Measurements from ENCODE around the gene GRIK2. TPM values are rescaled to one million over a fixed set of nuclear protein-coding genes. Genes with fewer than 3 reads are reported as not detected.

GRIK2 gene
- total and polyA plus RNA-seq, 5 donors from 2014 or later: not detected

DNA sequence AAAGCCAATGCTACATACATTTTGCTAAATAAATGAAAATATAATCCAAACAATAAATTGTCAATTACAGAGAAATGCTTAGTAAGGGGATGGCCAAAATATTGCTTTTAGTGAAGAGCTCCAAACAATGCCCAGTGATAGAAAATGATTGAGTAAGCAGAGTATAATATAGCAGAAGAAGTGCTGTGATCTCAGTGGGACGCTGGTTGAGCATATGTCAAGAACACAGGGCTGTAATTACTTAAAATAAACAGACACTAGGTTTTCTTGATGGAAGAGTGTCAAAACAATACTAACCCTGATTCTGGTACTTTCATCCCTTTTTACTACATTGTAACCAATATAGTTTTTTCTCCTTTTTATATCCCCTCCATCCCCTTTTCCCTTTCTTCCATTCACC, 150.3 kb downstream of the GRIK2 start:
- H3K4me3 ChIP-seq (ENCODE audit: low read depth, low read length): no peak overlapping the region
- no peaks in the 10 kb centered on the region for H3K9me3 ChIP-seq (ENCODE audit: control insufficient read depth in 2 of 2, low read length in 2 of 2)
- H3K4me1 Mint-ChIP-seq: no peaks in the 10 kb centered on the region
- H3K36me3 ChIP-seq (ENCODE audit: control insufficient read depth, insufficient read depth, low read length): no peaks in the 10 kb centered on the region
- no peaks in the 10 kb centered on the region for H3K27me3 ChIP-seq (ENCODE audit: control insufficient read depth, insufficient read depth, low read length)
- DNase-seq: no peak
- no peak overlapping the region for H3K27ac Mint-ChIP-seq
- H3K4me3 Mint-ChIP-seq: no peak overlapping the region
- peaks cover 0 to 13% (median 6%) of the 10 kb centered on the region in 7 donors for H3K9me3 Mint-ChIP-seq
- no peaks in the 10 kb centered on the region for H3K36me3 Mint-ChIP-seq
- no peaks in the 10 kb centered on the region for H3K27me3 Mint-ChIP-seq
- no peaks in the 10 kb centered on the region for H3K4me1 ChIP-seq (ENCODE audit: control insufficient read depth, insufficient read depth, low read length, poor library complexity, severe bottlenecking)
- no peak for ATAC-seq (ENCODE audit: low read depth in 2 of 2)
- no peak overlapping the region for H3K27ac ChIP-seq (ENCODE audit: insufficient read depth, low read length, poor library complexity, severe bottlenecking)

DNA sequence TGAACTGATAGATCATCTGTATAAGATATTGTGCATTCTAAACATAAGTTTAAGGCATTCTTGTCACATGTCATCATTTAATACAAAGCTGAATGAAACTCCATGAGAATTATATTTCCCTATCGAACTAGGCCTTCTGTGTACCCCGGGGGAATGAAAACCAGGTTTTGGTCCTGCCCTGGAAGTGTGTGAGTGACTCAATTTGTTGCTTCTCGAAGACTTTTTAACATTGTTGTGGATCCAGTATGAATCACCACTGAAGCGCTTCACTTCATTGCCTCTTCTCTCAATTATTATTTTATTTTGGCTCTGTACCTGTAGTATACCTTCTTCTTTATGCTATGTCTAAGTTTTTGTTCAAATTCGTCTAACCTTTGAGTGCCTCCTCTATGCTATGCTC, 150.8 kb downstream of the GRIK2 start:
- ATAC-seq (ENCODE audit: low read depth in 2 of 2) (no peak), DNase-seq (no peak)
- Histone ChIP-seq H3K27me3 (ENCODE audit: control insufficient read depth, insufficient read depth, low read length) (no peaks in the 10 kb centered on the region), H3K36me3 (ENCODE audit: control insufficient read depth, insufficient read depth, low read length) (no peaks in the 10 kb centered on the region), H3K4me3 (ENCODE audit: low read depth, low read length) (no peak overlapping the region), H3K4me1 (ENCODE audit: control insufficient read depth, insufficient read depth, low read length, poor library complexity, severe bottlenecking) (no peaks in the 10 kb centered on the region), H3K9me3 (ENCODE audit: control insufficient read depth in 2 of 2, low read length in 2 of 2) (no peaks in the 10 kb centered on the region), H3K27ac (ENCODE audit: insufficient read depth, low read length, poor library complexity, severe bottlenecking) (no peak overlapping the region)
- Mint-ChIP-seq H3K4me1 (no peaks in the 10 kb centered on the region), H3K27ac (no peak overlapping the region), H3K9me3 (peaks cover 2 to 18% (median 6%) of the 10 kb centered on the region in 7 donors), H3K4me3 (no peak overlapping the region), H3K36me3 (no peaks in the 10 kb centered on the region), H3K27me3 (no peaks in the 10 kb centered on the region)

DNA sequence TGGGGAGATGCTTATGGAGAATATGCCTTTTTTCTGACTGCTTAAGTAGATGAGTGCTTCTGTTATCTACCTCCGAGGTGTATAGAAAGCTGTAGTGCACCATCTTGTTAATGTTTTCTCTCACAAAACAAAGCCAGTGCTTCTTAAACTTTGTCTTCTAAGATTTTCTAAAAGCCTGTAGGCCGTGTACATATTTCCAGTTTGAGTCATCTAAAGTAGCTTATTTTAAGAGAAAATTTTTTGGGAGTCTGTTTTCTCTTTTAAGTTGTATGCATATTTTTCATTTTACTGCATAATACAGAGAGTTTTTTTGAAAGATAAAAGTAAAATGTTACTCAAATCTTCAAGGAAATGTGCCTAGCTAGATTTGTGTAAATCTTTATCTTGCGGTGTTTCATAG, 151.7 kb downstream of the GRIK2 start:
- H3K27ac ChIP-seq (ENCODE audit: insufficient read depth, low read length, poor library complexity, severe bottlenecking): no peak overlapping the region
- Mint-ChIP-seq H3K9me3 (peaks cover 2 to 18% (median 6%) of the 10 kb centered on the region in 7 donors), H3K4me3 (no peak overlapping the region), H3K4me1 (no peaks in the 10 kb centered on the region), H3K27me3 (no peaks in the 10 kb centered on the region), H3K36me3 (no peaks in the 10 kb centered on the region), H3K27ac (no peak overlapping the region)
- no peaks in the 10 kb centered on the region for H3K4me1 ChIP-seq (ENCODE audit: control insufficient read depth, insufficient read depth, low read length, poor library complexity, severe bottlenecking)
- no peak overlapping the region for H3K4me3 ChIP-seq (ENCODE audit: low read depth, low read length)
- no peaks in the 10 kb centered on the region for H3K27me3 ChIP-seq (ENCODE audit: control insufficient read depth, insufficient read depth, low read length)
- DNase-seq (no peak), ATAC-seq (ENCODE audit: low read depth in 2 of 2) (no peak)
- H3K36me3 ChIP-seq (ENCODE audit: control insufficient read depth, insufficient read depth, low read length): no peaks in the 10 kb centered on the region
- no peaks in the 10 kb centered on the region for H3K9me3 ChIP-seq (ENCODE audit: control insufficient read depth in 2 of 2, low read length in 2 of 2)

DNA sequence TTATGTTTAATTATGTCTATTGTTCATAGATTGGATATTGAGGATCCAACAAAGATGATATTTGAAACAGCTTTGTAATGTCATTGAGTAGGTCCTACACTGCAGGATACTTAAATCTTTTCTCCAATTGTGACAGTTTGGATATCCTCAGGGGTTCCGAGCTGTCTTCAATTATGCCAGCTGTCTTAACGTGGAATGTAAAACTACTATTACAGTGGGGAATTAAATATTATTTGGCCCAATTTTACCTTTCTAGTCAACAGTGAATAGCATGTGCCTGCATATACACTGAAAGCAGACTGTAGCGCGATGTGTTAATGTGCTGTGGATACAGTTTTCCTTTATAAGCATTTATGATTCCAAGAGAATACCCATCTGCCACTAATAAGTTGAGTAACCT, 156.9 kb downstream of the GRIK2 start:
- Mint-ChIP-seq H3K4me3 (no peak overlapping the region), H3K4me1 (no peaks in the 10 kb centered on the region), H3K36me3 (no peaks in the 10 kb centered on the region), H3K9me3 (peaks cover 0 to 13% (median 6%) of the 10 kb centered on the region in 7 donors), H3K27ac (no peak overlapping the region), H3K27me3 (no peaks in the 10 kb centered on the region)
- no peaks in the 10 kb centered on the region for H3K27me3 ChIP-seq (ENCODE audit: control insufficient read depth, insufficient read depth, low read length)
- H3K36me3 ChIP-seq (ENCODE audit: control insufficient read depth, insufficient read depth, low read length): no peaks in the 10 kb centered on the region
- no peaks in the 10 kb centered on the region for H3K4me1 ChIP-seq (ENCODE audit: control insufficient read depth, insufficient read depth, low read length, poor library complexity, severe bottlenecking)
- no peak for ATAC-seq (ENCODE audit: low read depth in 2 of 2)
- H3K9me3 ChIP-seq (ENCODE audit: control insufficient read depth in 2 of 2, low read length in 2 of 2): no peaks in the 10 kb centered on the region
- no peak overlapping the region for H3K4me3 ChIP-seq (ENCODE audit: low read depth, low read length)
- H3K27ac ChIP-seq (ENCODE audit: insufficient read depth, low read length, poor library complexity, severe bottlenecking): no peak overlapping the region
- DNase-seq: no peak

DNA sequence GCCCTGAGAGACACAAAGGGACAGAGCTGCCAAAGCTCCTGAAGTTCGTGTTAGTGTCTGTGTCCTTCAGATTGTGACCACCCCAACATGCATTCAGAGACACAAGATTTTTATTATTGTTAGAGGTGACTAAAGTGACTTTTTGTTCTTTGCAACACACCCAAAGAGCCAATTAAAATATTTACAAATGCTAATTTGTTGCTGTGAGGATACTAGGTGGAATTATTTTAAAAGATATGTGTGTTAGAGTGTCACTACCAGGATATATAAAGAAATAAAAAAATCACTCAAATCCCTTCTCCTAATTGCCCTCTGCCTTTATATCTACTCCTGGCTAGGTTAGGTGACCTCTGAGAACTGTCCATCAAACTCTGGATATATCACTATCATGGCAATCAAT, 160.7 kb downstream of the GRIK2 start:
- Mint-ChIP-seq H3K27ac (no peak overlapping the region), H3K27me3 (no peaks in the 10 kb centered on the region), H3K4me3 (no peak overlapping the region), H3K36me3 (no peaks in the 10 kb centered on the region), H3K9me3 (peaks cover 0 to 10% (median 8%) of the 10 kb centered on the region in 7 donors), H3K4me1 (no peaks in the 10 kb centered on the region)
- H3K27ac ChIP-seq (ENCODE audit: insufficient read depth, low read length, poor library complexity, severe bottlenecking): no peak overlapping the region
- no peaks in the 10 kb centered on the region for H3K4me1 ChIP-seq (ENCODE audit: control insufficient read depth, insufficient read depth, low read length, poor library complexity, severe bottlenecking)
- ATAC-seq (ENCODE audit: low read depth in 2 of 2): no peak
- H3K27me3 ChIP-seq (ENCODE audit: control insufficient read depth, insufficient read depth, low read length): no peaks in the 10 kb centered on the region
- DNase-seq: no peak
- no peak overlapping the region for H3K4me3 ChIP-seq (ENCODE audit: low read depth, low read length)
- no peaks in the 10 kb centered on the region for H3K36me3 ChIP-seq (ENCODE audit: control insufficient read depth, insufficient read depth, low read length)
- H3K9me3 ChIP-seq (ENCODE audit: control insufficient read depth in 2 of 2, low read length in 2 of 2): no peaks in the 10 kb centered on the region

DNA sequence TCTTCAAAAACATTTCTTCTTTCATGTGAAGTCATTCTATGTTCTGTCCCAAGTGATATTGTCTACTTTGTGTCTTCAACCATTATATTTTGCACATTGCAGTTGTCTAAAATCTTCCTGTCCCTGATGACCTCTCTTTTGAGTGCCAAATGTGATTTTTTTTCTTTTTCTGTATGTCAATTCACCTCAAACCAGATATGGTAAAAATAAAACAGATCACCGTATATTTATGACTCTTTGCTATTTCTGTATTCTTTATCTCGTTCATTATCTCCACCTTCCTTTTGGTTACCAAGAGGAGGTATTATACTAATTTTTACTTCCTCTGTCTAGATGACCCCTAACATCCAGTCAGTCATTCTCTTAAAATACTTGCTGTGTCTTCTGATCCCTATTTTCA, 165.2 kb downstream of the GRIK2 start:
- H3K36me3 Mint-ChIP-seq: no peaks in the 10 kb centered on the region
- H3K27me3 ChIP-seq (ENCODE audit: control insufficient read depth, insufficient read depth, low read length): no peaks in the 10 kb centered on the region
- H3K4me3 Mint-ChIP-seq: no peak overlapping the region
- H3K9me3 ChIP-seq (ENCODE audit: control insufficient read depth in 2 of 2, low read length in 2 of 2): no peaks in the 10 kb centered on the region
- no peaks in the 10 kb centered on the region for H3K36me3 ChIP-seq (ENCODE audit: control insufficient read depth, insufficient read depth, low read length)
- no peaks in the 10 kb centered on the region for H3K4me1 ChIP-seq (ENCODE audit: control insufficient read depth, insufficient read depth, low read length, poor library complexity, severe bottlenecking)
- H3K4me3 ChIP-seq (ENCODE audit: low read depth, low read length): no peak overlapping the region
- DNase-seq (no peak), ATAC-seq (ENCODE audit: low read depth in 2 of 2) (no peak)
- no peaks in the 10 kb centered on the region for H3K27me3 Mint-ChIP-seq
- H3K9me3 Mint-ChIP-seq: peaks cover 0 to 18% (median 7%) of the 10 kb centered on the region in 7 donors
- no peak overlapping the region for H3K27ac ChIP-seq (ENCODE audit: insufficient read depth, low read length, poor library complexity, severe bottlenecking)
- no peak overlapping the region for H3K27ac Mint-ChIP-seq
- H3K4me1 Mint-ChIP-seq: no peaks in the 10 kb centered on the region

DNA sequence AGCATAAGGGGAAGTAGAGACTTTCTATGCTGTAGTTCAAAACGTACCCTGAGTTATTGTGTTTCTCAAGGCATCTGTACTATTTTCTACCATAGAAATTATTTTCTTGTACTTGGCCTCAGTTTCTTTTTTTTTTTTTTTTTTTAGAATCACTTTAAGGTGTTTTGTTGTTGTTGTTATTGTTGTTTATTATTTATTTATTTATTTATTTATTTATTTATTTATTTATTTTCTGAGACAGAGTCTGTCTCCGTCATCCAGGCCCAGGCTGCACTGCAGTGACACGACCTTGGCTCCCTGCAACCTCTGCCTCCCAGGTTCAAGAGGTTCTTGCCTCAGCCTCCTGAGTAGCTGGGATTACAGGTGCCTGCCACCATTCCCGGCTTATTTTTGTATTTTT, 179.1 kb downstream of the GRIK2 start:
- no peaks in the 10 kb centered on the region for H3K36me3 Mint-ChIP-seq
- no peak overlapping the region for H3K4me3 Mint-ChIP-seq
- H3K27ac Mint-ChIP-seq: no peak overlapping the region
- H3K9me3 Mint-ChIP-seq: peaks cover 0 to 11% (median 5%) of the 10 kb centered on the region in 7 donors
- H3K4me1 Mint-ChIP-seq: no peaks in the 10 kb centered on the region
- no peak overlapping the region for H3K27ac ChIP-seq (ENCODE audit: insufficient read depth, low read length, poor library complexity, severe bottlenecking)
- no peaks in the 10 kb centered on the region for H3K27me3 Mint-ChIP-seq
- DNase-seq (no peak), ATAC-seq (ENCODE audit: low read depth in 2 of 2) (no peak)
- no peaks in the 10 kb centered on the region for H3K4me1 ChIP-seq (ENCODE audit: control insufficient read depth, insufficient read depth, low read length, poor library complexity, severe bottlenecking)
- no peak overlapping the region for H3K4me3 ChIP-seq (ENCODE audit: low read depth, low read length)
- no peaks in the 10 kb centered on the region for H3K36me3 ChIP-seq (ENCODE audit: control insufficient read depth, insufficient read depth, low read length)
- no peaks in the 10 kb centered on the region for H3K9me3 ChIP-seq (ENCODE audit: control insufficient read depth in 2 of 2, low read length in 2 of 2)
- no peaks in the 10 kb centered on the region for H3K27me3 ChIP-seq (ENCODE audit: control insufficient read depth, insufficient read depth, low read length)

DNA sequence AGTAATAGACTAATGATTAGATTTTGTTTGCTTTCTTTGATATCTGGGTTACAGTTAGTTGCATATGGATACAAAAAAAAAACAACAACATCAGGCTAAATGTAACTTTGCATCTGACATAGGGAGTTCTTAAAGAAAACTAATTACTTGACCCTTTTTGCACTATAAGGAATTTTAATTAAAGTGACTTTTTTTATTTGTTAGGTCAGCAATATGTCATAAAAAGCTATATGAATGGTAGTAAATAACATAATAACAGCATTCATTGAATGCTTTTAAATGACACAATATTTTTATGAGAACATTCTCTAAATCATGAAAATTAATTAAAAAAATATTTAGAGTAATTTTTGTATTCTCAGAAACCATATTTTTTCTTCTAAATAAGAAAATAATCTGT, 183.6 kb downstream of the GRIK2 start:
- DNase-seq (no peak), ATAC-seq (ENCODE audit: low read depth in 2 of 2) (no peak)
- no peaks in the 10 kb centered on the region for H3K9me3 ChIP-seq (ENCODE audit: control insufficient read depth in 2 of 2, low read length in 2 of 2)
- no peaks in the 10 kb centered on the region for H3K36me3 ChIP-seq (ENCODE audit: control insufficient read depth, insufficient read depth, low read length)
- no peaks in the 10 kb centered on the region for H3K27me3 ChIP-seq (ENCODE audit: control insufficient read depth, insufficient read depth, low read length)
- H3K4me1 ChIP-seq (ENCODE audit: control insufficient read depth, insufficient read depth, low read length, poor library complexity, severe bottlenecking): no peaks in the 10 kb centered on the region
- Mint-ChIP-seq H3K4me1 (no peaks in the 10 kb centered on the region), H3K27me3 (no peaks in the 10 kb centered on the region), H3K36me3 (no peaks in the 10 kb centered on the region), H3K9me3 (peaks cover 0 to 14% (median 6%) of the 10 kb centered on the region in 7 donors), H3K27ac (no peak overlapping the region), H3K4me3 (no peak overlapping the region)
- no peak overlapping the region for H3K27ac ChIP-seq (ENCODE audit: insufficient read depth, low read length, poor library complexity, severe bottlenecking)
- no peak overlapping the region for H3K4me3 ChIP-seq (ENCODE audit: low read depth, low read length)

All from CD4-positive, CD25-positive, alpha-beta regulatory T cell (primary cell).